Measurements from ENCODE around the gene GPX3. TPM values are rescaled to one million over a fixed set of nuclear protein-coding genes. Genes with fewer than 3 reads are reported as not detected.

GPX3 gene
- total and polyA plus RNA-seq, 2 donors (not counting 3 experiments of a cell fraction or from before 2014, with no cell fraction given) = 5.1 to 17.1 TPM

Other genes with a start within 250 kb of the GPX3 start
- gene SMIM3, start 241.8 kb upstream of the GPX3 start, total RNA-seq = 0.97 and 1.0 TPM in 2 replicates
- gene SMIM3, start 241.8 kb upstream of the GPX3 start, polyA plus RNA-seq = 1.4 and 2.0 TPM in 2 replicates
- gene IRGM, start 174.1 kb upstream of the GPX3 start, total RNA-seq = not detected in 2 replicates
- not detected in 2 replicates for gene IRGM, start 174.1 kb upstream of the GPX3 start, polyA plus RNA-seq
- gene ZNF300, start 115.6 kb upstream of the GPX3 start, total RNA-seq = 9.6 and 10.2 TPM in 2 replicates
- gene ZNF300, start 115.6 kb upstream of the GPX3 start, polyA plus RNA-seq = 3.4 and 4.6 TPM in 2 replicates
- gene TNIP1, start 60.4 kb downstream of the GPX3 start, total RNA-seq = 87.0 and 96.8 TPM in 2 replicates
- gene TNIP1, start 60.4 kb downstream of the GPX3 start, polyA plus RNA-seq = 37.2 and 43.0 TPM in 2 replicates
- 240 and 266 TPM in 2 replicates for gene ANXA6, start 137.2 kb downstream of the GPX3 start, total RNA-seq
- 173 and 195 TPM in 2 replicates for gene ANXA6, start 137.2 kb downstream of the GPX3 start, polyA plus RNA-seq
- 4.3 and 4.5 TPM in 2 replicates for gene CCDC69, start 203.5 kb downstream of the GPX3 start, total RNA-seq
- gene CCDC69, start 203.5 kb downstream of the GPX3 start, polyA plus RNA-seq = 4.0 and 4.1 TPM in 2 replicates
- gene GM2A, start 232.6 kb downstream of the GPX3 start, total RNA-seq = 21.2 and 22.5 TPM in 2 replicates
- gene GM2A, start 232.6 kb downstream of the GPX3 start, polyA plus RNA-seq = 14.0 and 14.4 TPM in 2 replicates

Measured in endothelial cell of umbilical vein (primary cell).